ENCODE results near the gene LILRB5. TPM values are rescaled to one million over a fixed set of nuclear protein-coding genes. Genes with fewer than 3 reads are reported as not detected.
A peak's percentile ranks its signal among the peaks of the same experiment; 100 is the strongest.

The LILRB5 gene
- 16.0 TPM for total RNA-seq
- long read RNA-seq, partial matches to known transcripts, result 10 of 28 reads
- long read RNA-seq, other reads (novel, unspliced or antisense), result 15 of 28 reads

DNA sequence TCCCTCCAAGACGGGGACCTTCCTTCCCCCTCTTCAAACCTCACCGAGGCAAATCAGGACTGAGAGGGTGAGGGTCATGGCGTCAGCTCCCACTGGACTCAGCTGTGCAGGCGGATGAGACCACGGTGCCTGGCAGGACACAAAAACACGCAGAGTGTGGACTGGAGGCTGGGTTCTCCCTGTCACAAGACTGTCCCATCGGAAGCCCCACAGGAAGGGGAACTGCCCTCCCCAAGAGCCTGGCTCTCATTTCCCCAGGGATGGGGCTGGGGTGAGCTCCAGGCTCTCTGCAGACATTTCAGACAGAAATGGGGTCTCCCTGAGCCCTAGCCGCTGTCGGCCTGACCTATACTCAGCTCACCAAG, at the start of gene LILRB5:
TSS of gene LILRB5 (minus strand) at position 158 of the 365 bp plus-strand sequence. CDS start at position 78, 80 bp downstream.
- TF ChIP-seq, protein P1, sequence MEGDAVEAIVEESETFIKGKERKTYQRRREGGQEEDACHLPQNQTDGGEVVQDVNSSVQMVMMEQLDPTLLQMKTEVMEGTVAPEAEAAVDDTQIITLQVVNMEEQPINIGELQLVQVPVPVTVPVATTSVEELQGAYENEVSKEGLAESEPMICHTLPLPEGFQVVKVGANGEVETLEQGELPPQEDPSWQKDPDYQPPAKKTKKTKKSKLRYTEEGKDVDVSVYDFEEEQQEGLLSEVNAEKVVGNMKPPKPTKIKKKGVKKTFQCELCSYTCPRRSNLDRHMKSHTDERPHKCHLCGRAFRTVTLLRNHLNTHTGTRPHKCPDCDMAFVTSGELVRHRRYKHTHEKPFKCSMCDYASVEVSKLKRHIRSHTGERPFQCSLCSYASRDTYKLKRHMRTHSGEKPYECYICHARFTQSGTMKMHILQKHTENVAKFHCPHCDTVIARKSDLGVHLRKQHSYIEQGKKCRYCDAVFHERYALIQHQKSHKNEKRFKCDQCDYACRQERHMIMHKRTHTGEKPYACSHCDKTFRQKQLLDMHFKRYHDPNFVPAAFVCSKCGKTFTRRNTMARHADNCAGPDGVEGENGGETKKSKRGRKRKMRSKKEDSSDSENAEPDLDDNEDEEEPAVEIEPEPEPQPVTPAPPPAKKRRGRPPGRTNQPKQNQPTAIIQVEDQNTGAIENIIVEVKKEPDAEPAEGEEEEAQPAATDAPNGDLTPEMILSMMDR (IDR thresholded peaks at IDR 0.05), result no peak
- DNase-seq (no peak), ATAC-seq (peak in 1 of 2 donors; percentile 15)
- Histone ChIP-seq H3K4me1 (no peaks in the 10 kb centered on the region), H3K36me3 (no peaks in the 10 kb centered on the region), H3K4me3 (peak within 1 kb of the TSS; percentile 21), H3K27me3 (ENCODE audit: low read depth) (peaks cover 36% of the 10 kb centered on the region), H3K9me3 (no peaks in the 10 kb centered on the region), H3K27ac (no peak within 1 kb of the TSS)
- intact Hi-C loops (cut with DNase I), result no loop called here

DNA sequence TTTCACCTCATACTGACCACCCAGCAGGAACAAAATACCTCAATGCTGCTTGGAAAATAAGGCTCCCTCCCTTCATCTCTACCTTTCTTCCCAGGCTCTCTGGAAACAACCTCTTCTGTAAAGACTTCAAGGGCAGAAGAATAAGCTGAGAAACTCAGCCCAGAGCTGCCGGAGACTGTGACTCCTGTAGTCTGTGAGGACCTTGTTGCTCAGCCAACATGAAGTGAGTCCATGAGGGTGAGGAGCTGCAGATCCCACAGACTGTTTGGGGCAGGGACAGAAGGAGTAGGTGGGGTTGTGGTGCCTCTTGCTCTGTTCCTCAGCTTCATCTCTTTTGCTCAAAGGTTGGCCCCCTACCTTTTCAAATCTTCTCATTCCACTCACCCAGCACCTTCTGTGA, 48.1 kb upstream of the LILRB5 start:
- intact Hi-C loops (cut with DNase I), result no loop called here
- TF ChIP-seq, protein P1 (IDR thresholded peaks at IDR 0.05), result no peak
- DNase-seq, result no peak
- peaks cover 15% of the 10 kb centered on the region for H3K27me3 ChIP-seq (ENCODE audit: low read depth)
- H3K36me3 ChIP-seq, result no peaks in the 10 kb centered on the region
- ATAC-seq, result no peak
- no peak overlapping the region for H3K27ac ChIP-seq
- no peak overlapping the region for H3K4me3 ChIP-seq
- H3K9me3 ChIP-seq, result no peaks in the 10 kb centered on the region
- no peaks in the 10 kb centered on the region for H3K4me1 ChIP-seq

DNA sequence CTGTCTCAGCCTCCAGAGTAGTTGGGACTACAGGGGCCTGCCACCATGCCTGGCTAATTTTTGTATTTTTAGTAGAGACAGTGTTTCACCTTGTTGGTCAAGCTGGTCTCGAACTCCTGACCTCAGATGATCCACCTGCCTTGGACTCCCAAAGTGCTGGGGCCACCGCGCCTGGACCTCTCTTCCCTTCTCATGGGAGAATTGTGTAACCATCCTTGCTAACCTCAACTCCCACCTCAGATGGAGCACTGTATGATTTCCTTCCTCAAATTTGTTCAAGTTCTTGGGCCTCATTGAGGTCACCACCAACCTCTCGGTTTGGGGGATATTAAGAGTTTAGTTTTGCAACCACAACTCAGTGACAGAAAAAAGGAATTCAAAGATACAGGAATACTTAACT, 45.2 kb upstream of the LILRB5 start:
- DNase-seq, result no peak
- H3K27ac ChIP-seq, result no peak overlapping the region
- no peaks in the 10 kb centered on the region for H3K9me3 ChIP-seq
- H3K4me3 ChIP-seq, result no peak overlapping the region
- TF ChIP-seq, protein P1 (IDR thresholded peaks at IDR 0.05), result no peak
- ATAC-seq, result peak; percentile 57 to 65
- peaks cover 21% of the 10 kb centered on the region for H3K27me3 ChIP-seq (ENCODE audit: low read depth)
- H3K36me3 ChIP-seq, result no peaks in the 10 kb centered on the region
- H3K4me1 ChIP-seq, result no peaks in the 10 kb centered on the region
- intact Hi-C loops (cut with DNase I), result no loop called here

DNA sequence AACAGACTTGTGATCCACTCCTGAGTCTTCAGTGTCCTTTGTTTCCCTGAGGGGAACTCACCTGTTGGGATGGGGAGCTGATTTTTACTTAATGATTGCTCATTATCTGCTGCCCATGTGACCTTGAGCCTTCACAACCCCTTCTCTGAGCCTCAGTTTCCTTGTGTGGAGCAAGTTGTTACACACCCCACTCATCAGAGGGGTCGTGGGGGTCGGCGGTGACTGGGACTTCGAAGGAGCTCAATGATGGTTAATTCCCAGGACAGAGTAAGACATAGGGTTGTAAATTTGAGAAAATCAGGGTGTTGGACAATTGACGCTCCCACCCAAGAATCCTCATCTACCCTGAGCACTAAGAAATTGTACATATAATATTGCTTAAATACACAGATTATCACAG, 42.4 kb upstream of the LILRB5 start:
- TF ChIP-seq, protein P1 (IDR thresholded peaks at IDR 0.05), result no peak
- Histone ChIP-seq H3K4me1 (no peaks in the 10 kb centered on the region), H3K27me3 (ENCODE audit: low read depth) (peaks cover 12% of the 10 kb centered on the region), H3K4me3 (no peak overlapping the region), H3K27ac (no peak overlapping the region), H3K9me3 (no peaks in the 10 kb centered on the region), H3K36me3 (no peaks in the 10 kb centered on the region)
- intact Hi-C loops (cut with DNase I), result no loop called here
- DNase-seq, result no peak
- ATAC-seq, result no peak

DNA sequence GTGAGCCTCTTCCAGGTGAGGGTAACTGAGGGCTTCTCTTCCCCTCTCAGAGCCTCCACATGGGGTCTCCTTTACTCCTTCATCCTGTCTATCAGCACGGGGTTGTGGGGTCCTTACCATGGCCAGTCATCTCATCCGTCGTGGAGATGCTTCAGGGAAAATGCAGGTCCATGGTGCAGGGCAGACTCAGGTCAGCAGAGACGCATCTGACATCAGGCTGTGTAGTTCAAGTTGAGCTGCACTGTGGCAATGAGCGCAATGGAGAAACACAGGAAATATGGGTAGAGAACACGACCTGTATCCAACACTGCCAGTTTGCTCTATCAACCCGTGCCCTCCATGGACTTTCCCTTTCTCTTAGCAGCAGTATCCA, 42.0 kb upstream of the LILRB5 start:
- intact Hi-C loops (cut with DNase I), result no loop called here
- Histone ChIP-seq H3K9me3 (no peaks in the 10 kb centered on the region), H3K27me3 (ENCODE audit: low read depth) (peaks cover 13% of the 10 kb centered on the region), H3K27ac (no peak overlapping the region), H3K4me1 (no peaks in the 10 kb centered on the region), H3K4me3 (no peak overlapping the region), H3K36me3 (no peaks in the 10 kb centered on the region)
- DNase-seq, result no peak
- TF ChIP-seq, protein P1 (IDR thresholded peaks at IDR 0.05), result no peak
- ATAC-seq, result no peak
